ENCODE data around the gene FRMPD4. TPM values are rescaled to one million over a fixed set of nuclear protein-coding genes. Genes with fewer than 3 reads are reported as not detected.

Gene FRMPD4
- total RNA-seq, 1 donor from 2014 or later, result 0.22 TPM

GRCh38 chrX:12570859-12571501 is 432.7 kb downstream of the FRMPD4 start:
- no peaks in the 10 kb centered on the region for H3K9me3 Mint-ChIP-seq
- no peak for TF ChIP-seq CTCF (conservative IDR thresholded peaks at IDR 0.05)
- H3K27me3 Mint-ChIP-seq, result no peaks in the 10 kb centered on the region
- no peaks in the 10 kb centered on the region for H3K36me3 Mint-ChIP-seq
- no peak overlapping the region for H3K27ac Mint-ChIP-seq
- H3K4me3 Mint-ChIP-seq, result no peak overlapping the region
- no peak for DNase-seq (ENCODE audit: extremely low spot score, unreplicated experiment)
- no peaks in the 10 kb centered on the region for H3K4me1 Mint-ChIP-seq (ENCODE audit: unreplicated experiment)

GRCh38 chrX:12579311-12579710 is 441.0 kb downstream of the FRMPD4 start:
- no peak overlapping the region for H3K27ac Mint-ChIP-seq
- no peak for TF ChIP-seq CTCF (conservative IDR thresholded peaks at IDR 0.05)
- H3K36me3 Mint-ChIP-seq, result no peaks in the 10 kb centered on the region
- H3K4me1 Mint-ChIP-seq (ENCODE audit: unreplicated experiment), result no peaks in the 10 kb centered on the region
- no peaks in the 10 kb centered on the region for H3K27me3 Mint-ChIP-seq
- H3K9me3 Mint-ChIP-seq, result no peaks in the 10 kb centered on the region
- no peak overlapping the region for H3K4me3 Mint-ChIP-seq
- DNase-seq (ENCODE audit: extremely low spot score, unreplicated experiment), result no peak

- Mint-ChIP-seq H3K9me3 (peaks cover 3% of the 10 kb centered on the region), H3K4me1 (ENCODE audit: unreplicated experiment) (no peaks in the 10 kb centered on the region), H3K27me3 (no peaks in the 10 kb centered on the region), H3K4me3 (no peak overlapping the region), H3K36me3 (no peaks in the 10 kb centered on the region), H3K27ac (no peak overlapping the region)
- DNase-seq (ENCODE audit: extremely low spot score, unreplicated experiment), result no peak
- TF ChIP-seq CTCF (conservative IDR thresholded peaks at IDR 0.05), result no peak
Observed at GRCh38 chrX:12580548-12580947, 442.3 kb downstream of the FRMPD4 start.

GRCh38 chrX:12581546-12581945 is 443.3 kb downstream of the FRMPD4 start:
- TF ChIP-seq CTCF (conservative IDR thresholded peaks at IDR 0.05), result no peak
- H3K4me1 Mint-ChIP-seq (ENCODE audit: unreplicated experiment), result no peaks in the 10 kb centered on the region
- no peak overlapping the region for H3K27ac Mint-ChIP-seq
- H3K36me3 Mint-ChIP-seq, result no peaks in the 10 kb centered on the region
- peaks cover 4% of the 10 kb centered on the region for H3K9me3 Mint-ChIP-seq
- no peaks in the 10 kb centered on the region for H3K27me3 Mint-ChIP-seq
- no peak for DNase-seq (ENCODE audit: extremely low spot score, unreplicated experiment)
- no peak overlapping the region for H3K4me3 Mint-ChIP-seq

GRCh38 chrX:12582649-12583048 is 444.4 kb downstream of the FRMPD4 start:
- Mint-ChIP-seq H3K9me3 (peaks cover 4% of the 10 kb centered on the region), H3K36me3 (no peaks in the 10 kb centered on the region), H3K4me1 (ENCODE audit: unreplicated experiment) (no peaks in the 10 kb centered on the region), H3K4me3 (no peak overlapping the region), H3K27me3 (no peaks in the 10 kb centered on the region), H3K27ac (no peak overlapping the region)
- no peak for TF ChIP-seq CTCF (conservative IDR thresholded peaks at IDR 0.05)
- no peak for DNase-seq (ENCODE audit: extremely low spot score, unreplicated experiment)

GRCh38 chrX:12583543-12583942 is 445.3 kb downstream of the FRMPD4 start:
- peak; percentile 69 for DNase-seq (ENCODE audit: extremely low spot score, unreplicated experiment)
- Mint-ChIP-seq H3K4me3 (no peak overlapping the region), H3K27me3 (no peaks in the 10 kb centered on the region), H3K4me1 (ENCODE audit: unreplicated experiment) (no peaks in the 10 kb centered on the region), H3K27ac (no peak overlapping the region), H3K9me3 (peaks cover 4% of the 10 kb centered on the region), H3K36me3 (no peaks in the 10 kb centered on the region)
- no peak for TF ChIP-seq CTCF (conservative IDR thresholded peaks at IDR 0.05)

Data from type B pancreatic cell (in vitro differentiated cells).